ENCODE data around the gene SMIM41. TPM values are rescaled to one million over a fixed set of nuclear protein-coding genes. Genes with fewer than 3 reads are reported as not detected.
A peak's percentile ranks its signal among the peaks of the same experiment; 100 is the strongest.

SMIM41 gene
- total and polyA plus RNA-seq, 10 of the 15 experiments (the other 5 are each of a cell fraction or from before 2014, with no cell fraction given): not detected

DNA sequence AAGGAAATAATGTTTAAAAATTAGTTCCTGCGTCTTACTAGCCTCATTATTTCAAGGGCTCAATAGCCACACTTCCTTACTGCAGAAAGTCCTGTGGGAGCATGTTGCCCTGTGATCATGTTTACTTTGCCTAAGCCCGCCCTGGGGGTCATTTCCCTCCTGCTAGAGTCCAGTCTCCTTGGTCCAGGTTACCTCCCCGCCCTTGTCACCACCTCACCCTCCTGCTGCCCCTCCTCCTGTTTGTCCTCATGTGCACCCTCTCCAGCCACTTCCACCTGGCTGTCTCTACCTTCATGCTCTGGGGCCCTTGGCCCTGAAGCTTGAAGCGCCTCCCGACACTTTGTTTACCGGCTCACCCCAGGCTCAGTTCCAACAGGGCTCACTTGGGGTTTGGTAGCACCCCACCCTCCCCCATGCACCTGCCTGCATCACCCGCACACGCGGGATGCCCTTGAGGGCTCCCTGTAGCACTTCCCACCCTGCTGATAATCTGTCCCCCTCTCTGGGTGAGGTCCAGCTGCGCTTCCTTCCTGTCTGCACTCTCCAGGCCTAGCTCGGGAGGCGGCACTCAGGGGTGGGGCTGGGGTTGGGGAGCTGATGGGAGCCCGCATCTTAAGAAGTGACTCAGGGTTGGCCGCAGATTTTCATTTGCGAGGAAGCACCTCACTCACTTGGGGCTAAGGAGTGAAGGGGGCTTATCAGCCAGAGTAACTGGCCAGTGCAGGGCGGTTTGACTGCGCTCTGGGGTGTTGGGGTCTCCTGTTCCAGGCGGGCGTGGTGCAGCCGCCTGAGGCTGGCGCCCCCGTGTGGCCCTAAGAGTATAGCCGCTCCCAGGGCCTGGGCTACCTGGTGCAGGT, 40.1 kb downstream of the SMIM41 start (continued):
- TF ChIP-seq ZBTB33 (IDR thresholded peaks at IDR 0.05): no peak
- TF ChIP-seq, protein P1, sequence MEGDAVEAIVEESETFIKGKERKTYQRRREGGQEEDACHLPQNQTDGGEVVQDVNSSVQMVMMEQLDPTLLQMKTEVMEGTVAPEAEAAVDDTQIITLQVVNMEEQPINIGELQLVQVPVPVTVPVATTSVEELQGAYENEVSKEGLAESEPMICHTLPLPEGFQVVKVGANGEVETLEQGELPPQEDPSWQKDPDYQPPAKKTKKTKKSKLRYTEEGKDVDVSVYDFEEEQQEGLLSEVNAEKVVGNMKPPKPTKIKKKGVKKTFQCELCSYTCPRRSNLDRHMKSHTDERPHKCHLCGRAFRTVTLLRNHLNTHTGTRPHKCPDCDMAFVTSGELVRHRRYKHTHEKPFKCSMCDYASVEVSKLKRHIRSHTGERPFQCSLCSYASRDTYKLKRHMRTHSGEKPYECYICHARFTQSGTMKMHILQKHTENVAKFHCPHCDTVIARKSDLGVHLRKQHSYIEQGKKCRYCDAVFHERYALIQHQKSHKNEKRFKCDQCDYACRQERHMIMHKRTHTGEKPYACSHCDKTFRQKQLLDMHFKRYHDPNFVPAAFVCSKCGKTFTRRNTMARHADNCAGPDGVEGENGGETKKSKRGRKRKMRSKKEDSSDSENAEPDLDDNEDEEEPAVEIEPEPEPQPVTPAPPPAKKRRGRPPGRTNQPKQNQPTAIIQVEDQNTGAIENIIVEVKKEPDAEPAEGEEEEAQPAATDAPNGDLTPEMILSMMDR (IDR thresholded peaks at IDR 0.05 in 2 of 3, conservative IDR thresholded peaks at IDR 0.05 in 1 of 3; ENCODE audit: control insufficient read depth in 2 of 3, extremely low read depth in 1 of 3, insufficient read depth in 1 of 3, low read depth in 3 of 3, low read length in 3 of 3): peak; percentile 56 to 76 (median 62)
- TF ChIP-seq SMC3 (IDR thresholded peaks at IDR 0.05; ENCODE audit: borderline replicate concordance, low read length): peak; percentile 17; the same call in 1 of the 2 replicates
